ENCODE results near the gene XXYLT1. TPM values are rescaled to one million over a fixed set of nuclear protein-coding genes. Genes with fewer than 3 reads are reported as not detected.

Gene XXYLT1
- total RNA-seq, 6 experiments from 2014 or later = 1.7 to 6.5 (median 2.1) TPM

- DNase-seq (no peak), ATAC-seq (peak; percentile 57 to 74 (median 64))
- Histone ChIP-seq H3K4me3 (no peak overlapping the region), H3K36me3 (no peaks in the 10 kb centered on the region), H3K27ac (no peak overlapping the region), H3K4me1 (peaks cover 0 to 7% (median 0%) of the 10 kb centered on the region in 4 donors), H3K9me3 (no peaks in the 10 kb centered on the region), H3K27me3 (no peaks in the 10 kb centered on the region)
- TF ChIP-seq CTCF (IDR thresholded peaks at IDR 0.05) = no peak
- no peak for TF ChIP-seq POLR2A (IDR thresholded peaks at IDR 0.05)
- intact Hi-C loops (cut with DNase I) = no loop called here
- 56% methylated on average over 13 of the region's 19 CpGs for WGBS (ENCODE audit: insufficient coverage, low coverage, low lambda C conversion rate, missing lambda C conversion rate)
Measured at GRCh38 chr3:195198426-195199346, 72.3 kb downstream of the XXYLT1 start.

GRCh38 chr3:195197765-195198425, 73.1 kb downstream of the XXYLT1 start:
- peak in 1 of 4 donors; percentile 19 for ATAC-seq
- Histone ChIP-seq H3K4me3 (no peak overlapping the region), H3K27me3 (no peaks in the 10 kb centered on the region), H3K27ac (no peak overlapping the region), H3K4me1 (peaks cover 0 to 7% (median 0%) of the 10 kb centered on the region in 4 donors), H3K36me3 (no peaks in the 10 kb centered on the region), H3K9me3 (no peaks in the 10 kb centered on the region)
- intact Hi-C loops (cut with DNase I) = no loop called here
- WGBS (ENCODE audit: insufficient coverage, low coverage, low lambda C conversion rate, missing lambda C conversion rate) = 83% methylated on average over 9 of the region's 11 CpGs
- TF ChIP-seq POLR2A (IDR thresholded peaks at IDR 0.05) = no peak
- no peak for TF ChIP-seq CTCF (IDR thresholded peaks at IDR 0.05)
- DNase-seq = no peak

- H3K9me3 ChIP-seq = peaks cover 0 to under 1% (median 0%) of the 10 kb centered on the region in 4 donors
- ATAC-seq (peak in 2 of 4 donors; percentile 29 to 40), DNase-seq (no peak)
- peaks cover 0 to 7% (median 0%) of the 10 kb centered on the region in 4 donors for H3K4me1 ChIP-seq
- no peaks in the 10 kb centered on the region for H3K27me3 ChIP-seq
- no peaks in the 10 kb centered on the region for H3K36me3 ChIP-seq
- TF ChIP-seq CTCF (IDR thresholded peaks at IDR 0.05) = no peak
- TF ChIP-seq POLR2A (IDR thresholded peaks at IDR 0.05) = no peak
- no peak overlapping the region for H3K4me3 ChIP-seq
- intact Hi-C loops (cut with DNase I) = no loop called here
- H3K27ac ChIP-seq = no peak overlapping the region
- WGBS (ENCODE audit: insufficient coverage, low coverage, low lambda C conversion rate, missing lambda C conversion rate) = 77% methylated on average over 3 of the region's 5 CpGs
Measured at GRCh38 chr3:195196266-195196665, 74.7 kb downstream of the XXYLT1 start.

- no peak for ATAC-seq
- intact Hi-C loops (cut with DNase I) = no loop called here
- Histone ChIP-seq H3K27me3 (no peaks in the 10 kb centered on the region), H3K36me3 (no peaks in the 10 kb centered on the region), H3K27ac (no peak overlapping the region), H3K9me3 (peaks cover 0 to 6% (median 0%) of the 10 kb centered on the region in 4 donors), H3K4me3 (no peak overlapping the region), H3K4me1 (peaks cover 0 to 6% (median 0%) of the 10 kb centered on the region in 4 donors)
- TF ChIP-seq POLR2A (IDR thresholded peaks at IDR 0.05) (no peak), CTCF (IDR thresholded peaks at IDR 0.05) (no peak)
- no peak for DNase-seq
- WGBS (ENCODE audit: insufficient coverage, low coverage, low lambda C conversion rate, missing lambda C conversion rate) = 87% methylated on average over 11 of the region's 17 CpGs
Measured at GRCh38 chr3:195195321-195196209, 75.4 kb downstream of the XXYLT1 start.

Measured in right lobe of liver (tissue), 6 donors.